HUDEP-2 (cell line): ENCODE results near the gene RHOJ.
"Not testable (repeated sequence)": the region's sequence is repeated elsewhere in the genome, so short reads cannot be mapped to it uniquely, and the experiment has no call there.

ENCODE experiments used
- DNase-seq, 76 experiments: peaks; one replicate each; lab custom pipeline; 2025; ENCODE audit not compliant: unreplicated experiment in 76 of 76; lab: John Stamatoyannopoulos, UW

Gene RHOJ

DNA sequence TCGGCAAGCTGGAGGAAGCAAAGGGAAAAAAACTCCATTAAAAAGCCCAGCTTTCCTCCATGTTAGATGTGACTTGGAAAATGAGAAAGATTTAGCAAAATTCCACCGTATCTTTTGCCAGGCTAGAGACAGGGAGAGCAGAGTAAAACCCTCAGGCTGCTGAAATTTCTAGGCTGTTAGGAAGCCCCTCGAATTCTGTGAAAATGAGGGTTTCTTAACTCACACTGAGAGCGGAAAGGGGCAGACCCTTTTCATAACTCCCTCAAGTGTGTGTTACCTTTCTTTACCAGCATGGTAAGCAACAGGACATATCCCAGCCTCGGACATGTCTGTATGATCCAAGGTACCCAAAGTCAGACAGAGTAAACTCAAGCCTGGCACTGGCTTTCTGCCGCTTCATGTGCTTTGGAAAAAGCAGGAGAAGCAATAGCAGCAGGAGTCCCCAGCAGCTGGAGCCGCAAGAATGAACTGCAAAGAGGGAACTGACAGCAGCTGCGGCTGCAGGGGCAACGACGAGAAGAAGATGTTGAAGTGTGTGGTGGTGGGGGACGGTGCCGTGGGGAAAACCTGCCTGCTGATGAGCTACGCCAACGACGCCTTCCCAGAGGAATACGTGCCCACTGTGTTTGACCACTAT is at the start of gene RHOJ:
Gene RHOJ (plus strand): TSS at position 37 of the 637 bp plus-strand sequence. CDS start 427 bp downstream, at position 464.
- no peak for DNase-seq

DNA sequence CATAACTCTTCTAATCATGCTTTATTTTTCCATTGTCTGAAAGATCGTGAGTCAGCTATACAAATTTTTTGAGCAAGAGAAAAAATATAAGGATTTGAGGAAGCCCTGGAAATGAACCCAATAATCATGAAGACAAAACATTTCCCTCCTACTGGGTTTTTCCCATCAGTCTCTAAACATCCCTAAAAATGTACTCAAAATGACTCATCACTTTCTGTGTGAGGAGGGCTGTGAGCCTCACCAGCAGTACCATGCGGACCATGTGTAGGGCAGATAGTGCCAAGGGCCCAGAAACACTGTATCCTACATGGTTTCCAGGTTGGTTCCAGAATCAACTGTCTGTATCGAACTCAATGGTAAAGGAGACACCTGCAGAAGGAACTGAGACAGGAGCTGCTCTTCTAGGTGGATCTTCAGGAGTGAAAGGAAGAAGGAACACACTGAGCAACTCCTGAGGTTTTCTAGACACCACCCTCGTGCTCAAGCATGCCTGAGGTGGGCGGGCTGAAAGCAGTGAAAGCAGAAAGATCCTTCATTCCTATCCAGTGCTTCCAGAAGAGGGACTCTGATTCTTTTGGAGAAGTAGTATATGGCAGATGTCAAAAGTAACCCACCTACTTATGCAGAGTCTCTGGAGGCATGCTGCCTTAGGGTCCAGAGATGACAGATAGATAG is 48.6 kb upstream of the RHOJ start:
- DNase-seq = no peak

DNA sequence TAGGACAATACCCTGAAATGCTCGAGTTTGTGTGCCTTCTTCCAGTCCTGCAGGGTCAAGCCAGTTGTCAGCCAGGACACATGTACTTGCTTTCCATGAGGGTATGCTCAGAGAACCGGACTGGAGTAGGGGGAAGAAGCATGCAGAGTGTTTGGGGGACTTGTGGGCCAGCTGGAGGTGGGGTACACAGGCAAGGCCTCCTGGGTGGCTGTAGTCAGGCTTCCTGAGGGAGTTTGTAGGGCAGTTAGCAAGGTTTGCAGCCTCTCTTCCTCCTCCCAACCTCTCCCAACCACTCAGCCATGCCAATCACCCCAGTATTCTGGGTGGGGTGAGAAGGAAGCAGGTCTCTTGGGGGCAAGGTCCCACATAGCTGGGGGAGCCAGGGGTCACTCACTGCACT is 47.0 kb upstream of the RHOJ start:
- no peak for DNase-seq

DNA sequence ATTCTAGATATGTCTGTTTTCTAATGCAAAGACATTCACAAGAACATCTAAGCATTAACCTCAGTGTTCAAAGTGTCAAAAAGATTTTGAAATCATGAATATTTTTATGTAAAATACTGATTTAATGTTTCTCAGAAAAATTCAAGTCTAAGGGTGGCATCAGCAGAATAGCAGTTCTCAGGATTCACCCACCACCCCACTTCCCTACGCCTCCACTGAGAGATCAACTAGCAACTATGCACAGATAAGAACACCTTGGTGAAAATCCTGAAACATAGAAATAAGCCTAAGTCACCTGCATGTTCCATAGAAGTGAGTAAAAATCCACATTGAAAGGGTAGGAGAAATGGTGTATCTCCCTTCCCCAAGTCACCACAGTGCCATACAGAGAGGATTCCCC is 40.9 kb upstream of the RHOJ start:
- no peak for DNase-seq

DNA sequence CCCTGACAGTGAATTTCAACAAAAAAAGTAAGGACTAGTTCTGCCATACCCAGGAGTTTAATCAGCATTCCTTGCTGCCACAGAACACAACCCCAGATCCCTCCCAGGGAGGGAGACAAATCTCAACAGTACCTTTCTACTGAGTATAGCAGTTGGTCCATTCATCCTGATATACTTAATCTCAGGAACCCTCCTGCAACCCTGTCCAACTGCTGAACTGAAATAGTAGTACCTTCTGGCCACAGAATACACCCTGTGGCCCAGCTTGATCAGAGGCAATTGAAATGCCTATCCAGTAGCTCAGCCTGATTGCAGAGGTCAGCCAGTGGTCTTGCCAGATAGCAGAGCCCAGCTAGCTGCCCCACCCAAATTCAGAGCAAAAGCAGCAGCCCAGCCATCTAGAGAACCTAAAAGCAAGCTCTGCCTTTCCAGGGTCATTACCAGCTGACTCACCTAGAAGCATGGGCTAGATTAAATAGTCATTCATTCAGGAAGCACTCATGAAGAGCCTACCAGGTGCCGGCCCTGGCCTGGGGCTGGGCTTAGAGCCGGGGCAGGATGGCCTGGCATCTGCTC is 40.0 kb upstream of the RHOJ start:
- no peak for DNase-seq

DNA sequence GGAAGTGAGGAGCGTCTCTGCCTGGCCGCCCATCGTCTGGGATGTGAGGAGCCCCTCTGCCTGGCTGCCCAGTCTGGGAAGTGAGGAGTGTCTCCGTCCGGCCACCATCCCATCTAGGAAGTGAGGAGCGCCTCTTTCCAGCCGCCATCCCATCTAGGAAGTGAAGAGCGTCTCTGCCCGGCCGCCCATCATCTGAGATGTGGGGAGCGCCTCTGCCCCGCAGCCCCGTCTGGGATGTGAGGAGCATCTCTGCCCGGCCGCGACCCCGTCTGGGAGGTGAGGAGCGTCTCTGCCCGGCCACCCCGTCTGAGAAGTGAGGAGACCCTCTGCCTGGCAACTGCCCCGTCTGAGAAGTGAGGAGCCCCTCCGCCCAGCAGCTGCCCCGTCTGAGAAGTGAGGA is 39.0 kb upstream of the RHOJ start:
- DNase-seq = not testable (repeated sequence)

DNA sequence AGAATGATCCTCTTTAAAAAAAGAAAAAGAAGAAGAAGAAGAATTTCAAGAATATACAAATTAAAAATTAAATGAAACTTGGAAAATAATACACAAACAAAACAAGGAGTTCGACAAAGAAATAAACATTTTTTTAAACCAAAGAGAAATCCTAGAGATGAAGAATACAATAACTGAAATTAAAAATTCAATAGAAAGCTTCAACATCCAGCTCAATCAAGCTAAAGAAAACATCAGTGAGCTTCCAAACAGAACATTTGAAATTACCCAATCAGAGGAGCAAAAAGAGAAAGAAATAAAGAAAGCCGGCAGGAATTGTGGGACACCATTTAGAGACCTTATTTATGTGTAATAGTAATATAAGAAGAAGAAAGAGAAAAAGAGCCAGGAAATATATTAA is 37.2 kb upstream of the RHOJ start:
- DNase-seq = no peak

DNA sequence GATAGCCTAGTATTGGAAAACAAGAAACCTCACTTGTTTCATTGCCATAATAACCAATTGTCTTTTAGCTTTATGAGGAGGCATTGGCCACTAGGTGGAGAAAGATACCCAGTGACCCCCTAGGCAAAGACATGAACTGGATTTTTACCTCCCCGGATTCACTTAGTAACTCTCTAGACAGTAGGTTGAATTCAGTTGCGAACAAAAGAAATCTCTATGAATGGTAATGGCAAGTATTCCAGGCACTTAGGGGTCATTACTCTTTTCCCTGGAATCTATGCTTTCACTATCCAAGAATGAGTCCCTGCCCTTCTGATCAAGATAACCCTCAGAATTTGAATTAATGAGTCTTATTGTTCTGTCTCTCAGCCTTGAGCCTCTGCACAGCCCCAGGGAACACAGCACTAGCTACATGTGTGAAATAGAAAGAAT is 29.5 kb upstream of the RHOJ start:
- DNase-seq = peak in 5 of 76 experiments; percentile 0 to 7 (median 1)

DNA sequence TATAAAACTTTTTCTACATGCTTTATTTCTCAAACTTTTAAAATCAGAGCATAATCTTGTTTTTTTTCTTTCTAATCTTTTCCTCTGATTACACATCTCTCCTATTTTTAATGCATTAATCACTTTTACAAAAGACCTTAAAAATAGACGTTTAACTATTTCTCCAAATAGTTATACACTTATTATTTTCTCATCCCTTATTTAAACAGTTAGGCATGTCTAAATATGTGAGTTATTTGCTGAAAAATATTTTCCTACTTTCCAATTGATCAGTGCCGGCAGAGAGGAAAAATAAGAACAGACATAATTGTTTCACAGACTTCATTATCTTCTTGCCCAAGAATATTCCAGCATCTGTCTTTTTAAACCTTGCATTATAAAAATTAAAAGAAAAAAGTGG is 28.7 kb upstream of the RHOJ start:
- no peak for DNase-seq

DNA sequence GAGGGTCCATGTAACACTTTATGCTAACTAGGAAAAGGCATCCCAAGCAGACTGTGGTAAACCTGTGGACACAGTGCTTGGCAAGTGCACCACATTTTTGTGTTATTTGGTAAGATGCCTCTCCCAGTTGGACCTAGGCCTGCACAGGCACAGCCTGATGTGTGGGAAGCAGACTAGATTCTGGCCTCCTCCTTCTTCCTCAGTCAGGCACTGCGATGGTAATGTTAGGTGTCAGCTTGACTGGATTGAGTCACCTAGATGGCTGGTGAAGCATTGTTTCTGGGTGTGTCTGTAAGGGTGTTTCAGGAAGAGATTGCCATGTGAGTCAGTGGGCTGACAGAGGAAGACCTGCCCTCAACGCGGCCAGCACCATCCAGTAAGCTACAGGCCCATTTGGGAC is 25.3 kb upstream of the RHOJ start:
- DNase-seq = no peak

DNA sequence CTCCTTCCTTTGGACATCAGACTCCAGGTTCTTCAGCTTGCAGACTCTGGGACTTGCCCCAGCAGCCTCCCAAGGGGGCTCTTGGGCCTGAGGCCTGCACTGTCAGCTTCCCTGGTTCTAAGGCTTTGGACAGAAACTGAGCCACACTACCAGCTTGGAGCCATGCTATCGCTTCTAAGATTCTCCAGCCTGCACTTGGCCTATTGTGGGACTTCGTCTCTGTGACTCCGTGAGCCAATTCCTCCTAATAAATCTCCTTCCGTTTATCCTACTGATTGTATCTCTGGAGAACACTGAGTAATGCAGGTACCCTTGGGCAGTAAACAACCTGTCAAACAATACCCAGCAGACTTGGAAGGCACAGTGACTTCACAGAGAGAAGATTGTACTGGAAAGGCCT is 24.9 kb upstream of the RHOJ start:
- no peak for DNase-seq

DNA sequence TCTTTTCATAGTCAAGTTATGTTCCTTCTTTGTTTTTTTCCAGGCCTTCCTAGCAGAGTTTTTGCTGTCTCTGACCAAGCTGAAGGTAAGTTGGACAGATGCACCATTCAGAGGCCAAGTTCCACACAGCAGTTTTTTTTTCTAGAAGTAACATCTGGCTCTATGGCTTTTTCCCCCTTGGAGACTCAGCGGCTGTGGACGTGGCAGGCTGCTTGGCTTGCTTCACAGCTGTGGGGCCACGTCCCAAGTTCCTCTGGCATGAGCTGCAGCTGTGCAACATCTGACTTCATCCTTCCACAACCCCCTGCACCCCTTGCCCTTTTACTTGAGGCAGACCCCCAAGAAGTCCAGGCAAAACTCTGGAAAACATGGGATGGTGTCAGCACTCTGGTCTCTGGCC is 24.2 kb upstream of the RHOJ start:
- no peak for DNase-seq

DNA sequence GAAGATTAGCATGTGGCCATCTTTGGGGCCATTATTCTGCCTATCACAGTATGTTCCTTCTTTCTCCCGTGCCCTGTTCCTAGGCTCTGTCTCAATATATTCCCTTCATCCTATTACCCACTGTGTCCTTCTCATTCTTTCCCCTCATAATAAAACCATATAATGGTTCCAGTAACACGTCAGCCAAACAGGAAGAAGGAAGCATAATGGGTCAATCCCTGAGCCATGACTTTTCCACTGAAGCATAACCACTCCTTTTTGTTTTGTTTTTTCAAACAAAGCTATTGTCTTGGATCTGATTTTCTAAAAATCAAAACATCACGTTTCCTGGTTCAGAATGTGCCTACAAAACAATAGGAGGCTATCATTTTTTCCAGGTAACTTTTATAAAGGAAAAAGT is 21.3 kb upstream of the RHOJ start:
- no peak for DNase-seq

DNA sequence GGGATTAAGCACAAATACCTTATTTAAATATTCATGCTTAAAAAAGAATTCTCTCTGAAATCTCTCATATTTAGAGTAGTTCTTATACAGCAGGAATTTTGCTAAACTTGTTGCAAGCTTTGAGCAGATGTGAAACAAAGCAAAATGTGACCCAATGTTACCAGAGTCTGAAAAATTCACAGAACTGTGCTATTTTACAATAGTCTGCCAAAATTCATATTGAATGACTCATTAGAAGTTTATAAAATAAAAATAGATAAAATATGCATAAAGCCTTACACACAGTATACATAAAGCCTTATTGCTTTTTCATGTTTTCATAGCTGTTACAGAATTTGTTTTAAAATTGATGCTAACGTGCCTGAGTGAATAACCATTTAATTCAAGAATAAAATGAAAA is 17.8 kb upstream of the RHOJ start:
- DNase-seq = no peak

DNA sequence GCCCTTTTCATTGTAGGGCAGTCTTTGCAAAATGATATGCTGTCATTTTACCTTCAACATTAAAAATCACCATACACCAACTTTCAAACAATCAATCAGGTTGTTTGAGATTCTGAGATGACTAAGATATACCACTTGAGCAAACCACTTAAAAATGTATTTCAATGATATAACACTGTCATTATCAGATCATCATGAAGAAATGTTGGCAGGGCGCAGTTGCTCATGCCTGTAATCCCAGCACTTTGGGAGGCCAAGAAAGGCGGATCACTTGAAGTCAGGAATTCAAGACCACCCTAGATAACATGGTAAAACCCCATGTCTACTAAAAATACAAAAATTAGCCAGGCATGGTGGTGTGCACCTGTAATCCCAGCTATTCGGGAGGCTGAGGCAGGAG is 13.0 kb upstream of the RHOJ start:
- DNase-seq = no peak

DNA sequence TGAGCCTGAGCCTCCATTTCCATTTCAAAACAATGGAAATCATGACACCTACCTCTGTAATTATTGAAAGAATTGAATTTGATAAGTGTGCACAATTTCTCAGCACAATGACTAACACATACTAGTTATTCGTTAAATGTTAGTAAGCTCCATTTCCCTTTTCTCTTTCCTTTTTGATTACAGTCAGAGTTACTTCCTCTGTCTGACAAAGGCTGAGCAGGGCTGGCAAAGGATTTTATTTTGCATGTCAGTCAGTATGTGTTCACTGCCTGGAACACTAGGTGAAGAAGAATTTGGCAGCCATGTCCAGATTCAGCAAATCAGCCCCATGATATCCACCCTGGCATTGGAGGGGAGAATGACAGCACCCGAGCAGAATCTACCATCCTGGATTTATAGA is 12.2 kb upstream of the RHOJ start:
- DNase-seq = no peak

DNA sequence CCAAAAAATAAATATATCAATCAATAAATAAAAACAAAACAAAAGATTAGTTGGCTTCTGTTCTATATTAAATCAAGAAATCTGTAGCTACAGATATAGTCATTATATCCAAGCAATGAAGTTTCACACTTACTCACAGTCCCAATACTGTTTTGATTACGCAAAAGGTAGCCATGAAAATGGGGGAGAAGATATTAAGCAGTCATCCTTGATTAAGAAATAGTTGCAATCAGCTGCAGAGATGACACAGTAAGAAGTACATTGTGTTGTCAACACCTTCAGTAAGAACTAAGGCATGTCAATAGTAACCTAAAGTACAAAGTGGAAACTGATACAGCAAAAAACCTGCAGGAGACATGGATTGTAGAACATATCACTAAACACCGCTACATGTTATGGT is 11.0 kb upstream of the RHOJ start:
- DNase-seq = no peak

DNA sequence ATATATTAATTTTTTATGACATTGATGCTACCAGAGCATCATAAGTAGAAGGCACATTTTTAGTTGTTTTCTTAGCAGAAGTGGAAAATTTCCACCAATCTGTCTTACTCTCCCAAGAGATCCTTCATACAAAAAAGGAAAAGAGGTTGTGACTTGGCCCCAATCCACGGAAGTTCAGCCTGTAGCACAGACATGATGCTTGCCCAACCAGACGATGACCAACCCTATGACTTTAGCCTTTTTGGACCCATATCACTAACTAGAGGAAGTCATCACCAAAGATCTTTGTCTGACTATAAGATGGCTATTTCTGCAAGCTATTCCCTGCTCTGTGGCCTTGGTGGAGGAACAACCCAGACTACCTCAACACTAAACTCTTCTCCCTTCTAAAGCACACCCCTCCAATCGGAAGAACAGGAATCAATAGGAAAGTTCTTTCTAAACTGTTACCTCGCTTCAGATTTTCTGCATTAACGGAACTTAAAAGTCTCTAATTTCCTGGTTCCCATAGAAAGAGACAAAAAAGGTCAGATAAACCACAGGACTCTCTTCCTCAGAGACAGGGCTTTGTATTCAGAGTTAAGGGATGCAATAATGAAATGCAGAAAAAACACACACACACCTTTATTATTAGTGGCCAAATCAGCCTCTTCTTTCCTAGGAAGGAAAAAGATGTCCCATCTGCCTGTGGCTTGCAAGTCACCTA is 4.1 kb upstream of the RHOJ start:
- DNase-seq = no peak

DNA sequence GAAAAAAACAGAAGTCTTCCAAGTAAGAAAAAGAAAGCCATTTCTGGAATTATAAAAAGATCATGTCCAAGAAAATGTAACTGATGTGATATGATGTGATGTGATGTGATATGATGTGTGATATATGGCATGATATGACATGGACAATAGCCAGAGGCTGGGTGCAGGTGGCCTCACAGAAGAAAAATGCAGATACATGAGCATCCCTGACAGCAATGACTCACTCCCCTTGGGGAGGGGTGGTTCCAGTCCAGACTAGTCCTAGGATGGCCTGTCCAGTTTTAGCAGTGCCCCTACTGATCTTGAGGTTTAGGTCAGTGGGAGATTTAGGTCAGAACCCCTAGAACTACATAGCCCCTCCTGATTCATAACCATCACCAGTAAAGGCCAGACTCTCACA is 3.5 kb upstream of the RHOJ start:
- DNase-seq = no peak

DNA sequence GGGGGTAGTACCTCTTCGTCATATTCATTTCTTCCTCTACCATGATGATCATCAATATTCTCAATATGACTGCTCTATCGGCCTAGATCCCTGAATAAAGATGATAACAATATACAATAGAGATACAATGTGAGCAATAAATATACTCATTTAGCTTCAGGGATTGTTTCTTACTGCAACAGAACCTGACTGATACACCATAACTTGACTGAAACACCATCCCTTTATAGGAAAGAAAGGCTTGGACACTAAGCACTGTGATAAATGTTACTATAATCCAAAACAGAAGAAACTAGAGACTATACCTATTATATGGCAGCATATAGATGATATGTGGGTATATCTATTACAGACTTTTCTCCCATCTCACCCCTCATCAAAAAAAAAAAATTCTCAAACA is 1.2 kb upstream of the RHOJ start:
- DNase-seq = no peak

DNA sequence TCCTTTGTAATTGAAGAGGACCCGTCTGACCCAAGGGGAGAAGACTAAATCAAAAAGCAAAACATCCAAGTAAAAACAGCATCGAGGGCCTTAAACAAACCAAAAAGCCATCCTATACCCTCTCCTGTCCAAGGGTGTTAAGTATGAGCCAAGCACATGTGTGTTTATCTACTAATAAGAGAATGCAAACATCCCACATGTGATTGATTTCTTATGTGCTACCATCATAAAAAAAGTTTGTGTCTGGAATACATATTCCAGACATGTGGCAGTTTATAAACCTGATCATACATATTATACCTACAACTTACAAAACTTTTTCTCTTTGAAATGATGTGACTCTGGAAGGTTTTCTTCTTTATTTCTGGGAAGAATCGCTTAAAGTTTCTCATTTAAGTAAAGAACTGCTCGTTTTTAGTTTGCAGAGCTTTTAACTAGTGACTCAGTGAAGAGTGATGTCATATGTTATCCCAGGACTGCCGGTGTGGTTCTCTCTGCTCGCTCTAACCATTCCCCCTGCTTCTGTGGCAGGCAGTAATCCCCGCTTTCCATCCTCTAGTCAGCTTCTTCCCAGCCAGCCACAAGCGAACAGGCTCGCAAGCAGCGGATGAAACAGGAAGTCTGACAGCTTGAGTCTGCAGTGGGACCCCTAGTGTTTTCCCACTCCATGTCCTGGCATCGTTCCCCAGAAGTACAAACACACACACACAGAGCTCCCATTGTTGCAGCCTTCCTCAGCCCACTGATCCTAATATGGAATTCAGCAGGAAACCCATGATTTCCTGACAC is 431 bp upstream of the RHOJ start:
- DNase-seq = no peak
